GM19351 (cell line): ENCODE data around the gene OPTC.
"Not testable (repeated sequence)": the region's sequence is repeated elsewhere in the genome, so short reads cannot be mapped to it uniquely, and the experiment has no call there.

Experiments used
- ATAC-seq: cut with Tn5 transposase; IDR thresholded peaks from one replicate; pipeline ENCODE4 v1.9.1; 2021; ENCODE audit warnings: mild to moderate bottlenecking, moderate library complexity; ENCODE audit not compliant: unreplicated experiment

OPTC gene, protein sequence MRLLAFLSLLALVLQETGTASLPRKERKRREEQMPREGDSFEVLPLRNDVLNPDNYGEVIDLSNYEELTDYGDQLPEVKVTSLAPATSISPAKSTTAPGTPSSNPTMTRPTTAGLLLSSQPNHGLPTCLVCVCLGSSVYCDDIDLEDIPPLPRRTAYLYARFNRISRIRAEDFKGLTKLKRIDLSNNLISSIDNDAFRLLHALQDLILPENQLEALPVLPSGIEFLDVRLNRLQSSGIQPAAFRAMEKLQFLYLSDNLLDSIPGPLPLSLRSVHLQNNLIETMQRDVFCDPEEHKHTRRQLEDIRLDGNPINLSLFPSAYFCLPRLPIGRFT

DNA sequence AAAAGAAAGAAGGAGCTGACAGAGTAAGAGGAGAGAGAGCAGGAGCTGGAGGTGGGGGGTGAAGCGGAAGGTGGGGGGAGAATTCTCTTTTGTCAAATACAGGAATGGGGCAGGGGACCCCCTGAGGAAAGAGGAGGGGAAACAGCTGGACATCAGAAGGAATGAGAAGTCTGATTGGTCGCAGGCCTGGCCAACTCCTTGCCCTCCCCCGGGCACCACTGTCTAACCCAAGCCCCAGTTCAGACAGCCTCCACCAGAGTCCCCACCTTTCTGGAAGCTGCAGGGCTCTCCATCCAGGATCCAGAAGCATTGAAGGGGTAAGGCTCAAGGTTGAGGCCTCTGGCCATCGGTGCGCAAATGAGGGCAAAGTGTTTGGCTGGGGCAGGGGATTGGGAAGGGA is at the start of gene OPTC:
TSS of gene OPTC (plus strand) at position 253 of the 400 bp plus-strand sequence. CDS start 1,853 bp downstream, outside the sequence.
- no peak for ATAC-seq

DNA sequence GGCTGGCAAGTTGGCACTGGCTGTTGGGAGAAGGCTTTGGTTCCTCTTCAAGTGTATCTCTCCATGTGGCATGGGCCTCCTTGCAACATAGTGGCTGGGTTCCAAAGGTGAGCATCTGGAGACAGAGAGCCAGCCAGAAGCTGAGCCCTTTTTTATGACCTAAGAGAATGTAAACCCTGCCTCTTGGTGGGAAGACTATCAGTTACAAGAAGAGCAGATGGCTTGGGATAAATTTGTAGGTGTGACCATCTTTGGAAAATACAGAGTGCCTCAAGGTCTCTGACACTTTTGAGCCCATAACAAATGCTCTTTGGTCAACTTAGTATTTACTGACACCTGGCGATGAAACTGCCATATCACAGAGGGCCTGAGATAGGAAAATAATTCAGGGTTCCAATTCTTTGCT is 49.8 kb upstream of the OPTC start:
- ATAC-seq: no peak

DNA sequence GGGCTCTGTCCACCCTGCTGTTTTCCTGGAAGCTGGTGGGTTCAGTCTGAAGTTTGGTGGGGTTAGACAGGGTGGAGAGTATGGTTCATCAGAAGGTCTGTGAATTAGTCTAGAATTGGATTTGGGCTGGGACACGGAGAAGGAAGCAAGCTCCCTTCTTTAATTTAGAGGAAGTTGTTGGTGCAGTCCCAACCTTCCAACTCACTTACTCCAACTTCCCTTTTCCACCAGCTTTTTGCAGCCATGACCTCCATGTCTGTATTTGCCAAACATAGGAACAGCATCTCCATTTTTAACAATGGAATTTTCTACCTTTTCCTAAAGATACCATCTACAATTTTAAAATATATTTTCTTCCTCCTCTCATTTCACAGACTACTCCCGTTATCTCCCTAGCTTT is 46.8 kb upstream of the OPTC start:
- ATAC-seq: no peak

DNA sequence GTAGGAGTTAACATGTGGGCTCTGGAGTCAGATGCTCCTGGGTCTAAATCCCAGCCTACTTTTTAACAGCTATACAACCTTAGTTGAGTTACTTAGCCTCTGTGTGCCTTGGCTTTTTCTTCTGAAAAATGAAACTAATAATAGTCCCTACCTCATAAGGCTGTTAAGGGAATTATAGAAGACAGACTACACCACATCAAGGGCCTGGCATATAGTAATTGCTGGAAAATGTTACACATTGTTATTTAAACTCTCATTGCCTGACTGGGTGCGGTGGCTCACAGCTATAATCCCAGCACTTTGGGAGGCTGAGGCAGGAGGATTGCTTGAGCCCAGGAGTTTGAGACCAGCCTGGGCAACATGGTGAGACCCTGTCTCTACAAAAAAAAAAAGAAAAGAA is 46.4 kb upstream of the OPTC start:
- not testable (repeated sequence) for ATAC-seq

DNA sequence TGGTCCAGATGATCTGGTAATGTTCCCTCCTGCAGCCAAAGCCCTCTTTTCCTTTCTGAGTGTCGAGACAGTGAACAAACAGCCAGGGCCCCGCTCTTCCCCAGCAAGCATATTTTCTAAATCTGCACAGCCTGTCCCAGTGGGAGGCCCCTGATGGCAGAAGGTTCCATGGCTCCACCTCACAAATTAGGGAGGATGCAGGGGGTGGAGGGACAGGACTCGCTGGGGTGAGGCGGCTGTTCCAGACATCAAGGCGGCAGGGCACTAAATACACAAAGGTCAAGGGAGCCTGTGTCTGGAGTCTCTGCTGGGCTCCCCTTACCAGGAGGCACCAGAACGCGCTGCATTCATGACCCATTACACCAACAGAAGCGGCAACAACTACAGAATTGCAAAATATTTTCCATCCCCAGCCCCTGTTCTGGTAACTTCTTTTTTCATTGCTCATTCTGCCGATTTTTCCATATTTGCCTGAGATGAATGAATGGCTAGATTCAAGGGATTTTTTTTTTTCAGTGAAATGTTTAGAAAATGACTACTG is 45.4 kb upstream of the OPTC start:
- no peak for ATAC-seq

DNA sequence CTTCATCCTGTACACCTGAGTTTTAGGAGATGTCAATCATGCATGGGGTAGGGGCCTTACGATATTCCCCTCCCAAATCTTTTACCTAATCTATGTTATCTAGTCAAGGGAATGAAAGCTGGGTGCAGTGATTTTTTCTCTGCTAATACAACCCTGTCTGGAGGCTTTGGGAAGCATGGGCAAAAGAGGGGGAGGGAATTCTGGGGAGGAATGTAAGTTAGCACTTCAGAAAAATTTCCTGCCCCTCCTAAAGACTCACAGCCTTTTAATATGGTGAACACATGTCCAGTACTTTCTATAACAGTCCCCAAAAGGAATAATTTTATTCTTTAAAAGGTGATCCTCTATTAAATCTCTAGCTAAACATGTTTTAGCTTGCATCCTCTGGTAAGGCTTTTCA is 44.0 kb upstream of the OPTC start:
- ATAC-seq: no peak

DNA sequence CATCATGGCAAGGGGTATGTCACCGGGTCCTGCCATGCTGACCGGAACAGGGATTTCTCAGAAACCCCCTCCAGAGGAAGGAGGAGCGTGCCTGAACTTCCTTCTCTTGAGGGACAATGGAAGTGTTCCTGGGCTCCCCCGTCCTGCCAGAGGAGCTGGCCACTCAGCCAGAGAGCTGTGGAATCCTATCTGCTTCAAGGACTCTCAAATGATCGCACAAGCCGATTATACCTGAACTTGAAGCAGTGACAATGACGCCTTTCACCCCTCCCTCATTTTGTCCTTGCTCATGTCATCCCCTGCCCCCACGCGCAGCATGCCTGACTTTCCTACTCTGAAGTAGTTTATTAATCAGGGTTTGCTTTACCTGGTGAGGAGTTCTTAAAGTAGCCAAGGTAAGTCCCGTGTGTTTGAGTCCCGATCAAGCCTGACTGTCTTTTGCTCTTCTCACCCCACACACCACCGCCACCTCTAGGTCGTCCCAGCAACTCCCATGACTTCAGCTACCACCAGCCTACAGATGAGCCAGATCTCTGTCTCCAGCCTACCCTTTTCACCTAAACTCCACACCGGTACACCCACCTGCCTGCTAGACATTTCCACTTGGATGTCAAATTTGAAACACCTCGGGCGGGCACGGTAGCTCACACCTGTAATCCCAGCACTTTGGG is 43.3 kb upstream of the OPTC start:
- ATAC-seq: no peak

DNA sequence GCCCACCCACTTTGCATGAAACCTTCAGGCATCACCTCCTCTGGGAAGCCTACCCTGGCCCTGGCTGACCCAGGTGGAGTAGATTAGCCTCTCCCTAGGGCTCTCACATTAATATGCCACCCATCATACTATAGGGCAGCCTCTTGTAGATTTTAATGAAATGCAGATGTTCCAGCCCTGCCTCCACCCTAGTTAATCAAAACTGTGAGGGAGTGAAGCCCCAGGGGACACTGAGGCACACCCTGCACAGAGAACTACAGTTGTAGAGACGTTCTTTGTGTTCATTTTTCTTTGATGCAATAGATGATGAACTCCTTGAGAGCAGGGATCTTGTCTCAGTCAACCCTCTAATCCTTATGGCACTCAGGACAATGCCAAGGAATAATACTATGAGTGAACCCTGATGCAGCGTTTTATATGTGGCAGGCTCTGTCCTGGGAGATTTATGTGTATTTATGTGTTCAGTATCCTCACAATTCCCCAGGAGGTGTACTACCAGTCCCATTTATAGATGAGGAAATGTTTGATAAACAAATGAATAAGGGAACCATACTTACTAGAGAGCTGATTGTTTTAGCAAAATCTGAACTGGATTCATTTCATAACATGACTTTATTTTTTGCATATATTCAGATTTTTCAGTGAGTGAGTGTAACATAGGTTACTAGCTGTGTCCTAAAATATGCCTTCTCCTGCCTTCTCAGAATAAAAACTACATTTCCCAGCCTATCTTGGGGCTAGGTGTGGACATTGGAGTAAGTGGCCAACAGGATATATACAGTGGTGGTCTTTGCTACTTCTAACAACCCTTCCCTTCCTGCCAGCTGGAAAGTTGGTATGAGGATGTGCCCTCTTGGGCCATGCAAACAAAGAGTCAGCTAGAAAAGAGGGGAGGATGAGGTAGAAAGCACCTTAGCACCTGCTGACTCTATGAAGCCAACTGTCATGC is 41.8 kb upstream of the OPTC start:
- no peak for ATAC-seq

DNA sequence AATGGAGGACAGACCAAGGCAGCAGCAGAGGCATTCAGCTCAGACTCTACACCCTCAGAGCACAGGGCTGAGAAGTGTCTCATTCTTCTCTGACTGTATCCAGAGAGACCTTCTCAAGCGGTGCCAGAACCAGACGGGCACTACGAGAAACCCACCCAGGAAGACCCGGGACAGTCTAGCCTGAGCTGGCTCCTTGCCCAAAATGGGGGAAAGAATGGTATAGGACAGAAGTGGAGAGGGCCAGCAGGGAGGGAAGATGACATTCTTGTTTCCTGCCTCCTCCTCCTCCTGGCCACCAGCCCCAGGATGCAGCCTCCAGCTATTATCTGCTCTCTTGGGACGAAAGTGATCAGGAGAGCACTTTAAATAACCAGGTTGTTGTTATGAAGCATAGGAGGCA is 40.9 kb upstream of the OPTC start:
- ATAC-seq: no peak

DNA sequence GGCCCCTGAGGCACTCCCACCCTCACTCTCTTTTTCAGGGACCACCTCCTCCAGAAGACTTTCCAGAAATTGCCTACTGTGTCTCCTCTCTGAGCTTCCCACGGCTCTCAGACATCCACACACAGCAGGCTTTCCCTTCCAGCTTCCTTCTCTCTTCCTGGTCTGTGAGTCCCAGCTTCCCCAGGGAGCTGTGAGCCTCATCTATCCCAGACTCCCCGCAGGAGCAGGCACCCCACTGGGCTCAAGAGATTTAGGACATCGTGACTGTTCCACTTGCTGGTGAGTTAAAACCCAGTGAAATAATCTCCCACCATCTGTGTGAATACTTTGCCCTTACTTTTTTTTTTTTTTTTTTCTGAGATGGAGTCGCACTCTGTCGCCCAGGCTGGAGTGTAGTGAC is 40.3 kb upstream of the OPTC start:
- no peak for ATAC-seq

DNA sequence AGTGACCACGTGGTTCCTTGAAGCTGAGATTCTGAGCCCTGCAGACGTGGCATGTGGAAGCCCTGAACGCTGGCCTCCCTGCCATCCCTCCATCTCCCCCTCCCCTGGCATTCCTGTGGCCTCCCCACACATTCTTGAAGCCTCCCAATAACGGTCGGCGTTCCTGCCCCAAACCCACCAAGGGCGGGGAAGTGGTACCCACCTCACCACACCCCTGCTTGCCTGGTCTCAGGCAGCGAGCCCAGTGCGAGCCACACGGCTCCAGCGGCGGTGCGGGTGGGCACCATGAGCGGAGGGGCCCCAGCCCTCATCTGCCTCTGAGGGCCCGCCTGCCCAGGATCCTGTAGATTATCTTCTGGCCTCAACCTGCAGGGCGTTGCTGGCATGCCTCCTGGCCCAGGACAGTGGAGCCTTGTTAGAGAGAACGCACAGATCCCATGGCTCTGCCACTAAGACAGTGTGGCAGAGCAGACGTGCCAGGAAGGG is 38.9 kb upstream of the OPTC start:
- ATAC-seq: no peak

DNA sequence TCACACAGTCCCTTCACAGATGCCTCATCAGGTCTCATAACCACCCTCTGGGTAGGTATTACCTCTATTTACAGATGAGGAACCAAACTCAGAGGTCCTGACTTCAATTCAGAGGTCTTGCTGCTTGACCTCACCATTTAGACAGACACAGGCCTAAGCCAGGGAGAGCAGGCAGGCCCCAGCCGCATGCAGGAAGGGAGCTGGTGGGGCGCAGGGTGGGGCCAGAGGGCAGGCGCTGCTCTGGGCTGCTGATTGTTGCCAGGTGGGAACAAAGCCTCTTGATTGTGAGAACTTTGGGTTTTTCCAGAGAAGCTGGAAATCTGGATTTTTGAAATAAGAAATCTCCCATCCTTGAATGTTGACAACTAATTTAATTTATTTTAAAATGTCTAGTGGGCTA is 38.2 kb upstream of the OPTC start:
- ATAC-seq: no peak

DNA sequence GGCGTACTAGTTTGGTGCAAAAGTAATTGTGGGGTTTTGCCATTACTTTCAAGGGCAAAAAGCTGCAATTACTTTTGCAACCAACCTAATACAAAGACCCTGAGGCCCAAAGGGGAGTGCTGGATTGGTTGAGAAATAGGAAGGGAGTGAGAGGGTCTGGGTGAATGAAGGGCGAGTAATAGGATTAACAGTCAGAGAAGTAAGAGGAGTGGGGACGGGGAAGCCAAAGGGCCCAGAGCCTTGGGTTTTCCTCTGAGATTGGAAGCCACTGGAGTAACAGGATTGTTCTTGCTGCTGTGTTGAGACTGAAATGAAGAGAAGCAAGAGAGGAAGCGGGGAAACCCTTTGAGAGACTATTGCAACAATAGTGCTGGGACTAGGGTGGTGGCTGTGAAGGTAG is 37.4 kb upstream of the OPTC start:
- no peak for ATAC-seq

DNA sequence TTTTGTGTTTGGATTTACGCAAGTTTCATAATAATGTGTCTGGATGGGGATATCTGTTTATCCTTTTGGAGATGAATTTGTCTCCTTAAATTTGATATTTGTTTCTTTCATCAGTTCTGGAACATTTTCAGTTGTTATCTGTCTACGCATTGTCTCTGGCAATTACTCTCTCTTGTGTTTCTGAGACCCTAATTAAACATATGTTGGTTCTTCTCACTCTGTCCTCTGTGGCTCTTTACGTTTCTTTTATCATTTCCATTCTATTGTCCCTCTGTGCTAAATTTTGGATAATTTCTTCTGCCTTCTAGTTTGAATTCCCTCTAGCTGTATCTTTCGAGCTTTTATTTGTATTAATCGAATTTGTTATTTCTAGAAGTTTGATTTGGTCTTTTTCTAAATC is 35.9 kb upstream of the OPTC start:
- no peak for ATAC-seq

DNA sequence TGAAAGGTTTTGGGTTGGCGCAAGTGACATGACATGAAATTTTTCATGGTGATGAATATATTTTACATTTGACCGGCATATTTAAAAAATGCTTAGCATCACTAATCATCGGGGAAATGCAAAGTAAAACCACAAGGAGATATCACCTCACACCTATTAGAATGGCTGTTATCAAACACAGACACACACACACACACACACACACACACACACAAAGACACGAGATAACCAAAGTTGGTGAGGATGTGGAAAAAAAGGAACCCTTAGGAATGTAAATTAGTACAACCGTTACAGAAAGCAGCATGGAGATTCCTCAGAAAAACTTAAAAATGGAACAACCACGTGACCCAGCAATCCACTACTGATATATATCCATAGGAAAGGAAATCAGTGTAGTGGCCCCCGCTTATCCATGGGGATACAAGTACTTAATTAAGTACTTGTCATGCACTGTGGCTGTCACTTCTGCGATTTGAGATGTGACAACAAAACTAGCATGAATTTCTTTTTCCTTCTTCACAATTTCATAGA is 34.2 kb upstream of the OPTC start:
- ATAC-seq: no peak

DNA sequence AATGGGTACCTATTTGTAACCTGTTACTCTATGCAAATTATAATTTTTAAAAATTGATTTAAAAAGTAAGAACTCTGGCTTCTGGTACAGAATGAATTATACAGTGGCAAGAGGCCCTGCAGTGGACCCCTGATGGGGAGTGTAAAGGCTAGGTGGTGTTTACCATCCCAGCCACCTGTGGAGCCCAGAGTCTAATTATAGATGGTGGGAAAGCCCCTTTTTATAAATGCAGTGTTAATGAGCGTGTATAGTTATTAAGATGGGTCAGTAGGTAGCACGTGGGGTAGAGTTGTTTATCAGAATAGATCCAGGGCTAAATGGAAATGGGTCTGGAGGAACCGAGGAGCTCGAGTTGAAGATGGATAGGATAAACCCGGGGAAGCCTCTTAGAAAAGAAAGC is 32.2 kb upstream of the OPTC start:
- ATAC-seq: no peak

DNA sequence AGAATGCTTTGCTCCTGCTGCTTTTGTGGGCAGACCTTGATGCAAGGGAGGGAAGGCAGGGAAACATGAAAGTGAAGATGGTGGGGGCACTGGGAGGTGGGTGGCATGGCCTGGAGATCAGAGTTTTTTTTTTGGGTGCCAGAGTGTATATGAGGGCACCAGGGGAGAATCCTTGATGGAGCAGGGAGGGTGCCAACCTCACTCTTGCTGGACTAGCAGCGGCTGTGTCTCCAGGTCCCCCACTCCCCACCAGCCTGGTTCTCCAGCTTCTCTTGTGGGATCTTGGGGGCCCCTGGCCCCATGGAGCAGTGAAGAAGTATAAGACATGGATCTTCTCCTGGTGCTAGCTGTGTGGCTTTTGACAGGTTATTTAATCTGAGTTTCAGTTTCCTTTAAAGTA is 31.8 kb upstream of the OPTC start:
- ATAC-seq: no peak

DNA sequence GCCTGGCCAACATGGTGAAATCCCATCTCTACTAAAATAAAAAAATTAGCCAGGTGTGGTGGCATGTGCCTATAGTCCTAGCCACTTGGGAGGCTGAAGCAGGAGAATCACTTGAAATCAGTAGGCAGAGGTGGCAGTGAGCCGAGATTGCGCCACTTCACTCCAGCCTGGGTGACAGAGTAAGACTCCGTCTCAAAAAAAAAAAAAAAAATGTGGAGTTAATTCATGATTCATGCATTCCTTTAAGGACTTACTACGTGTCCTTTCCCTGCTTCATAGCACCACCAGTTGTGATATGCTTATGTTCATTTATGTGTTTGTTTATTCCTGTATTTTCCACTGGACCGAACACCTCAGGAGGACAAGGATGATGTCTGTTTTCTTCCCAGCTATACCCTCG is 31.1 kb upstream of the OPTC start:
- ATAC-seq: no peak

DNA sequence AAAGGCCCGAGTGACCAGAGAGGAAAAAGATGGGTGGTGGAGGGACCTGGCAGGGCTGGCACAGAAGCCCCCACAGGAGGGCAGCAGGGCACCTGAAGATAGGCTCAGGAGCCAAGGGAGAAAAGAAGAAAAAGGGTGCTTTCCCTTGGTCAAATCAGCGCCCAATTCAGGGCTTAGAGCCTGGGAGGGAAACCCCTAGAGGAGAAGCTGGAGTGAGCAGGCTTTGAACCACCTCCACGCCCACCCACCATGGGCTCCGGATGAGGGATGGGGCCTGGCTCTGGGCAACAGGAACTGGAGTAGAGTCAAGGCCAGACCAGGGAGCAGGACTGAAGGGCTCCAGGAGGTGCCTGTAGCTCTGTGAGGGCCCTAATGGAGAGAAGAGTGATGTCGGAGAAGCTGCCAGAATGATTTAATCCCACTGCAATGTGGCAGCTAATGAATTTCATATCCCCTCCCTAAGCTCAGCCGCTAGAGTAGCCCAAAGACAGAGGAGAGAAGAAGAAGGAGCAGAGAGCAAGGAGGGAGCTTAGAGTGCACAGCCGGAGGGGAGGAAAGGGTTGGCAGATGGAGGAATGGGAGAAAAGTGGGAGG is 30.4 kb upstream of the OPTC start:
- ATAC-seq: no peak

DNA sequence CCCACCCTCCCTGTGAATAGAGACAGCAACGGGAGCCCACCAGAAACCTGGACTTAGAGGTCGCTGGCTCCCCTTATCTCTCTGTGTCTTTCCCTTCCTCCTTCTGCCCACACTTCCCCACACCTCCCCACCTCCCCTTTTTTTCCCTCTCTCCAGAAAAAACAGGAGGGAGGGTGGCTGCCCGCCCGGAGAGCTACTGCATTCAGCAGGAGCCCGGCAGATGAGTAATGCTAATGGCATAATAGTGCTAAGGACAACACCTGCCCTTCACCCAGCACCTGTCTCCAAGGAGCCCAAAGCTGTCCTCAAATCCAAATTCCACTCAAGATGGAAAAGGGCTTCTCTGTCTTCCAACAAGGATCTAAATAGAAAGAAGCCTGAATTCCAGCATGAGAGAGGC is 29.7 kb upstream of the OPTC start:
- no peak for ATAC-seq

DNA sequence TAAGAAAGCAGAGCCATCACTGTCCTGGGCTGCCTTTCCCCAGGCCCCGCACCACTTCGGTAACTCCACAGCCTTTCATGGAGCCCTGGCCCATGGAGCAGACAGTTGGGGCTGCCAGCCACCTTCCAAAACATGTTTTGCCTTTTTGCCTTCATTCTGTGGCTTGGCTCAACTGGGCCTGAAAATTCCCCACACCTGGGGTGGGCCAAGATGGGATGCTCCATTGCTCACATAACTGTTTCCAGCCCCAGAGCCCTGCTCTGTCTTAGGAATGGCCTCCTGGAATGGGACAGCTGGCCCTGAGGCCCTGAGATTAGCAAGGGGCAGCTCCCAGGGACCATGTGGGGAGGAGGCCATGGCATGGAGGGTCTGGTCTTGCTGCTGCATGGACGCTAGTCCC is 29.2 kb upstream of the OPTC start:
- no peak for ATAC-seq
